ENCODE measurements around the gene DDX43. TPM values are rescaled to one million over a fixed set of nuclear protein-coding genes. Genes with fewer than 3 reads are reported as not detected.

The DDX43 gene
- total RNA-seq, 1 experiment from 2014 or later: 0.33 TPM

DNA sequence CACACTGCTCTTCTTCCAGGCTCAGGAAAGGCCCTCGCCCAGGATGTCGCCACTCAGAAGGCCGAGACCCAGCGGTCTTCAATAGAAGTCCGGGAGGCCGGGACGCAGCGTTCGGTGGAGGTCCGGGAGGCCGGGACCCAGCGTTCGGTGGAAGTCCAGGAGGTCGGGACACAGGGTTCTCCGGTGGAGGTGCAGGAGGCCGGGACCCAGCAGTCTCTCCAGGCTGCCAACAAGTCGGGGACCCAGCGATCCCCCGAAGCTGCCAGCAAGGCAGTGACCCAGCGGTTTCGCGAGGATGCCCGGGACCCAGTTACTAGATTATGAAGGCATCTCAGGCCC is 31.1 kb upstream of the DDX43 start:
- H2AFZ ChIP-seq (ENCODE audit: low read length): no peak overlapping the region
- H3K23ac ChIP-seq (ENCODE audit: insufficient read length, low read depth, low read length): no peak overlapping the region
- no peak overlapping the region for H4K5ac ChIP-seq (ENCODE audit: insufficient read length, low read depth, low read length)
- H2BK15ac ChIP-seq (ENCODE audit: low read depth, low read length): no peak overlapping the region
- H3K79me2 ChIP-seq (ENCODE audit: insufficient read depth, low read length): no peaks in the 10 kb centered on the region
- no peak overlapping the region for H2AK5ac ChIP-seq (ENCODE audit: insufficient read length, low read length)
- no CpG with 5 or more reads among the region's 23 CpGs for WGBS (ENCODE audit: extremely low coverage, insufficient read length, low lambda C conversion rate)
- no peak overlapping the region for H3K4ac ChIP-seq (ENCODE audit: low read depth, low read length)
- H3K18ac ChIP-seq (ENCODE audit: insufficient read length, low read depth, low read length): no peak overlapping the region
- Mint-ChIP-seq H3K9me3 (peaks cover 0 to 3% of the 10 kb centered on the region in 2 experiments; a peak in 2 of 5 replicates), H3K27ac (no peak overlapping the region; a peak in 1 of 7 replicates), H3K27me3 (ENCODE audit: low read depth) (no peaks in the 10 kb centered on the region), H3K36me3 (ENCODE audit: insufficient read depth in 1 of 3, low read depth in 3 of 3) (peaks cover 0 to 2% (median 0%) of the 10 kb centered on the region in 3 experiments; a peak in 1 of 7 replicates), H3K4me3 (no peak overlapping the region), H3K4me1 (peaks cover 7% of the 10 kb centered on the region in 2 experiments)
- no peaks in the 10 kb centered on the region for H4K20me1 ChIP-seq (ENCODE audit: control insufficient read depth, insufficient read depth, insufficient read length)
- no peak overlapping the region for H3T11ph ChIP-seq (ENCODE audit: low read length)
- H4K8ac ChIP-seq (replicated peaks; ENCODE audit: insufficient read length, low read depth, low read length): no peak overlapping the region
- no peaks in the 10 kb centered on the region for H3K9me3 ChIP-seq (ENCODE audit: control insufficient read depth, low read depth, low read length)
- no peaks in the 10 kb centered on the region for H3K79me1 ChIP-seq (ENCODE audit: insufficient read depth, low read depth, low read length, poor library complexity, severe bottlenecking)
- no peak overlapping the region for H3K9ac ChIP-seq (ENCODE audit: extremely low read depth, insufficient read length, low read length)
- no peak for TF ChIP-seq CTCF (conservative IDR thresholded peaks at IDR 0.05)
- no peaks in the 10 kb centered on the region for H3K4me1 ChIP-seq (ENCODE audit: insufficient read depth, low read length)
- DNase-seq: no peak
- H3K4me2 ChIP-seq (ENCODE audit: insufficient read depth, insufficient read length, low read length): no peak overlapping the region
- no peaks in the 10 kb centered on the region for H3K23me2 ChIP-seq (ENCODE audit: insufficient read length, low read depth, low read length, poor library complexity, severe bottlenecking)
- H4K91ac ChIP-seq (ENCODE audit: insufficient read length, low read depth, low read length): no peak overlapping the region
- H2BK120ac ChIP-seq (ENCODE audit: low read depth, low read length, poor library complexity, severe bottlenecking): no peak overlapping the region
- H3K27ac ChIP-seq (ENCODE audit: insufficient read length, low read depth, low read length): no peak overlapping the region
- no peak overlapping the region for H2BK12ac ChIP-seq (ENCODE audit: insufficient read length, low read depth, low read length)
- H2BK20ac ChIP-seq (ENCODE audit: low read depth, low read length, poor library complexity, severe bottlenecking): no peak overlapping the region
- no peaks in the 10 kb centered on the region for H3K27me3 ChIP-seq (ENCODE audit: insufficient read depth, low read length)
- no peak overlapping the region for H3K14ac ChIP-seq (ENCODE audit: insufficient read depth, low read length)
- no peak overlapping the region for H2BK5ac ChIP-seq (ENCODE audit: insufficient read length, low read length)
- no peak overlapping the region for H3K56ac ChIP-seq (ENCODE audit: insufficient read length, low read depth, low read length)

All from H9 (cell line).